Superior temporal gyrus (tissue), 1 donor: Measurements from ENCODE around the gene POP4.
"Not testable (repeated sequence)": the region's sequence is repeated elsewhere in the genome, so short reads cannot be mapped to it uniquely, and the experiment has no call there.

Experiments
- DNase-seq: peaks from one replicate; pipeline ENCODE4 v3.0.0-alpha.2; 2016; ENCODE audit errors: extremely low spot score

Gene POP4

GRCh38 chr19:29610574-29611271 lies 4.6 kb downstream of the POP4 start:
- peak; percentile 91 for DNase-seq

- no peak for DNase-seq
These were observed 6.0 kb downstream of the POP4 start for GRCh38 chr19:29612121-29612520.

- DNase-seq: no peak
These were observed 6.9 kb downstream of the POP4 start for GRCh38 chr19:29612801-29613595.

- DNase-seq: no peak
These were observed 8.0 kb downstream of the POP4 start for GRCh38 chr19:29614046-29614445.

- DNase-seq: no peak
These were observed 8.7 kb downstream of the POP4 start for GRCh38 chr19:29614780-29615179.

GRCh38 chr19:29615891-29616425 lies 9.9 kb downstream of the POP4 start:
- DNase-seq: no peak

GRCh38 chr19:29616541-29616940 lies 10.5 kb downstream of the POP4 start:
- no peak for DNase-seq

GRCh38 chr19:29617366-29618266 lies 11.5 kb downstream of the POP4 start:
- DNase-seq: no peak

- no peak for DNase-seq
These were observed 12.4 kb downstream of the POP4 start for GRCh38 chr19:29618434-29618833.

GRCh38 chr19:29618871-29619270 lies 12.8 kb downstream of the POP4 start:
- no peak for DNase-seq

GRCh38 chr19:29620931-29621351 lies 14.9 kb downstream of the POP4 start:
- DNase-seq: no peak

- DNase-seq: no peak
These were observed 16.3 kb downstream of the POP4 start for GRCh38 chr19:29622166-29623070.

- DNase-seq: no peak
These were observed 17.8 kb downstream of the POP4 start for GRCh38 chr19:29623726-29624488.

GRCh38 chr19:29624489-29625185 lies 18.6 kb downstream of the POP4 start:
- no peak for DNase-seq

GRCh38 chr19:29625186-29625651 lies 19.1 kb downstream of the POP4 start:
- DNase-seq: no peak

GRCh38 chr19:29626386-29626785 lies 20.3 kb downstream of the POP4 start:
- DNase-seq: no peak

GRCh38 chr19:29626832-29627231 lies 20.7 kb downstream of the POP4 start:
- DNase-seq: not testable (repeated sequence)

- no peak for DNase-seq
These were observed 22.7 kb downstream of the POP4 start for GRCh38 chr19:29628661-29629385.
